GM12878 (cell line): ENCODE results near the gene TOR2A. TPM values are rescaled to one million over a fixed set of nuclear protein-coding genes. Genes with fewer than 3 reads are reported as not detected.

Source experiments
- ATAC-seq: fragments of 200-7000 bp; cut with Tn5 transposase; 3 replicates; pipeline ENCODE4 v1.9.1; 2020; ENCODE audit warnings: mild to moderate bottlenecking, moderate library complexity
- BruUV-seq: library from RNA; stranded (reverse); fragments of 400-500 nt; replicated peaks from 2 replicates; lab custom pipeline; 2021; lab: Mats Ljungman, UMichigan
- CTCF ChIA-PET: fragments of 300-600 bp; sonication (Branson Sonifier 250); formaldehyde crosslinking; extraction: SDS; loops from one replicate; lab custom pipeline; 2021; ENCODE audit warnings: inconsistent platforms; lab: Yijun Ruan, JAX
- POLR2A ChIA-PET: fragments of 350-600 bp; formaldehyde crosslinking; extraction: SDS; loops from one replicate; lab custom pipeline; 2021; ENCODE audit warnings: inconsistent platforms; lab: Charles Lee
- RAD21 ChIA-PET: fragments of 300-600 bp; sonication (Branson Sonifier 250); formaldehyde crosslinking; loops from one replicate; lab custom pipeline; 2023; ENCODE audit warnings: antibody characterized with exemption; ENCODE audit not compliant: unreplicated experiment; lab: Charles Lee
- SMC1A ChIA-PET: fragments of 300-600 bp; sonication (Branson Sonifier 250); formaldehyde crosslinking; loops from one replicate; lab custom pipeline; 2023; ENCODE audit not compliant: unreplicated experiment, uncharacterized antibody; lab: Charles Lee
- DNase-seq: peaks from one replicate; pipeline ENCODE4 v3.0.0-alpha.2; 2011; ENCODE audit warnings: low read depth, low spot score
- FAIRE-seq: peaks from 3 replicates; lab custom pipeline; 2011; peaks lifted over from hg19 to GRCh38; lab: Jason Lieb, UNC
- H2AFZ ChIP-seq: 2 replicates; pipeline ENCODE4 v1.6.0; 2011; ENCODE audit warnings: low read depth, low read length, control low read depth; ENCODE audit not compliant: control insufficient read depth
- H3K27ac ChIP-seq: 2 replicates; pipeline ENCODE4 v1.5.1; 2011; ENCODE audit warnings: control low read depth; ENCODE audit not compliant: control insufficient read depth, insufficient read depth
- H3K27me3 ChIP-seq, 2 experiments: replicated peaks in 1 of 2; 2 replicates each; pipeline versions ENCODE4 v1.6.0 to v1.6.1; 2011; ENCODE audit warnings: low read length in 1 of 2; ENCODE audit not compliant: control insufficient read depth in 2 of 2, insufficient read depth in 2 of 2
- H3K36me3 ChIP-seq, 2 experiments: 2 replicates each; pipeline ENCODE4 v1.5.1; 2011; ENCODE audit warnings: low read length in 1 of 2; ENCODE audit not compliant: control insufficient read depth in 2 of 2, insufficient read depth in 2 of 2
- H3K4me1 ChIP-seq: 2 replicates; pipeline ENCODE4 v1.6.1; 2011; ENCODE audit warnings: mild to moderate bottlenecking, low read length, moderate library complexity, mixed read lengths; ENCODE audit not compliant: control insufficient read depth, insufficient read depth
- H3K4me2 ChIP-seq: 2 replicates; pipeline ENCODE4 v1.6.0; 2011; ENCODE audit warnings: control low read depth; ENCODE audit not compliant: control insufficient read depth, insufficient read depth
- H3K4me3 ChIP-seq: fragments of 200-600 bp; sonication (generic); 2 replicates; pipeline ENCODE4 v1.5.1; 2016
- H3K79me2 ChIP-seq: 2 replicates; pipeline ENCODE4 v1.6.0; 2011; ENCODE audit warnings: low read length; ENCODE audit not compliant: control insufficient read depth, insufficient read depth
- H3K9ac ChIP-seq: 2 replicates; pipeline ENCODE4 v1.8.0; 2011; ENCODE audit warnings: low read length, control low read depth, mixed read lengths; ENCODE audit not compliant: control insufficient read depth, insufficient read depth
- H3K9me3 ChIP-seq: replicated peaks from 3 replicates; pipeline ENCODE4 v1.5.1; 2011; ENCODE audit warnings: mild to moderate bottlenecking, low read length; ENCODE audit not compliant: control insufficient read depth, insufficient read depth
- H4K20me1 ChIP-seq: 2 replicates; pipeline ENCODE4 v1.6.0; 2011; ENCODE audit not compliant: control insufficient read depth, insufficient read depth
- BCLAF1 ChIP-seq: fragments of 450-650 bp; IDR thresholded peaks from 2 replicates; pipeline ENCODE4 v1.6.1; 2017; ENCODE audit warnings: antibody characterized with exemption, mild to moderate bottlenecking, moderate library complexity
- CEBPZ ChIP-seq: fragments of 150-350 bp; IDR thresholded peaks from 2 replicates; pipeline ENCODE4 v1.6.1; 2016; ENCODE audit warnings: low read depth, low read length
- CREM ChIP-seq: IDR thresholded peaks from 2 replicates; pipeline ENCODE4 v1.6.1; 2014; ENCODE audit warnings: antibody characterized with exemption, low read depth
- FOS ChIP-seq: IDR thresholded peaks from 3 replicates; pipeline ENCODE4 v1.6.1; 2011; ENCODE audit warnings: borderline replicate concordance; ENCODE audit not compliant: insufficient read length; ENCODE audit errors: extremely low read depth
- HCFC1 ChIP-seq: fragments of 150-350 bp; IDR thresholded peaks from 2 replicates; pipeline ENCODE4 v1.6.1; 2014; ENCODE audit warnings: low read length
- IRF4 ChIP-seq: IDR thresholded peaks from 2 replicates; pipeline ENCODE4 v1.6.1; 2011; ENCODE audit warnings: low read depth, low read length
- IRF5 ChIP-seq: fragments of 450-650 bp; IDR thresholded peaks from 2 replicates; pipeline ENCODE4 v1.6.1; 2017; ENCODE audit warnings: borderline replicate concordance
- MEF2A ChIP-seq: IDR thresholded peaks from 2 replicates; pipeline ENCODE4 v1.6.1; 2011; ENCODE audit warnings: low read depth, mild to moderate bottlenecking, low read length, moderate library complexity; ENCODE audit not compliant: insufficient read depth
- RUNX3 ChIP-seq: IDR thresholded peaks from 2 replicates; pipeline ENCODE4 v1.6.1; 2012; ENCODE audit warnings: low read length, inconsistent platforms
- TCF3 ChIP-seq: IDR thresholded peaks from 2 replicates; pipeline ENCODE4 v1.6.1; 2012; ENCODE audit warnings: low read depth, mild to moderate bottlenecking, low read length, borderline replicate concordance; ENCODE audit not compliant: insufficient read depth
- ZNF207 ChIP-seq: fragments of 450-650 bp; IDR thresholded peaks from 2 replicates; pipeline ENCODE4 v1.6.1; 2014; ENCODE audit warnings: antibody characterized with exemption, mild to moderate bottlenecking, borderline replicate concordance
- WGBS: methylation state at CpG from one replicate; pipeline ENCODE4 v1.1.6; 2016; ENCODE audit warnings: low lambda C conversion rate; ENCODE audit not compliant: insufficient replicate concordance, insufficient coverage; ENCODE audit errors: missing lambda C conversion rate; 5-methylcytosine and 5-hydroxymethylcytosine counted together
- in situ Hi-C: fragments of 300-500 bp; cut with MboI; formaldehyde crosslinking; loops from 9 replicates; pipeline ENCODE4 v1.14.3; 2018; ENCODE audit warnings: mixed read lengths
- intact Hi-C: fragments of 100-400 bp; cut with micrococcal nuclease; formaldehyde crosslinking; loops from one replicate; pipeline ENCODE4 v1.14.2; 2022; ENCODE audit not compliant: unreplicated experiment
- polyA plus RNA-seq, 11 experiments: library from polyadenylated mRNA; depleted of rRNA in 4 of 11; unstranded in 6 of 11; stranded (reverse) in 5 of 11; fragments of >200 nt; fragmentation: Nextera tagmentation in 4 of 11; fragmentation: Illumina TruSeq in 1 of 11; extraction: Ambion mirVana in 4 of 11; extraction: Trizol in 1 of 11; gene quantifications; 1 replicate in 1 of 11; 2 replicates in 10 of 11; pipeline versions ENCODE4 v1.2.1 to v1.2.3, GENCODE V29; 2011 to 2016; ENCODE audit warnings: inconsistent platforms in 2 of 11, missing spikeins in 2 of 11, low read depth in 1 of 11
- total RNA-seq, 4 experiments: library from RNA; depleted of rRNA in 3 of 4; stranded (reverse); fragments of >200 nt in 3 of 4; fragmentation: Illumina TruSeq in 1 of 4; extraction: Trizol in 1 of 4; gene quantifications; 2 replicates each; pipeline versions ENCODE4 v1.2.1 to v1.2.3, GENCODE V29; 2013 to 2021

The TOR2A gene
- total and polyA plus RNA-seq, 10 of the 15 experiments (the other 5 are each of a cell fraction or from before 2014, with no cell fraction given): 0.52 to 23.7 (median 8.5) TPM

GRCh38 chr9:127769101-127769500, 34.0 kb upstream of the TOR2A start:
- no TSS peak for BruUV-seq
- no peak for TF ChIP-seq RUNX3
- TF ChIP-seq IRF5: no peak
- no peak for TF ChIP-seq CEBPZ
- no peak for TF ChIP-seq ZNF207
- TF ChIP-seq BCLAF1: no peak
- TF ChIP-seq TCF3: no peak
- no peak for TF ChIP-seq FOS
- no peak for TF ChIP-seq CREM
- no peak for TF ChIP-seq IRF4
- no peak for TF ChIP-seq MEF2A
- TF ChIP-seq HCFC1: no peak
- TF ChIP-seq, all 136 proteins: peak for 0
- Histone ChIP-seq H3K36me3 (peaks cover 5 to 34% of the 10 kb centered on the region in 2 experiments), H3K4me1 (peaks cover 24% of the 10 kb centered on the region), H4K20me1 (peaks cover 3% of the 10 kb centered on the region; the same call in 1 of the 2 replicates), H3K9ac (no peak overlapping the region), H3K9me3 (no peaks in the 10 kb centered on the region), H3K27me3 (no peaks in the 10 kb centered on the region), H3K4me2 (no peak overlapping the region), H2AFZ (no peak overlapping the region), H3K79me2 (peaks cover 13% of the 10 kb centered on the region), H3K27ac (no peak overlapping the region), H3K4me3 (no peak overlapping the region)
- in situ Hi-C loops (no loop called here), intact Hi-C loops (no loop called here)
- FAIRE-seq (no peak), DNase-seq (no peak), ATAC-seq (no peak)
- POLR2A ChIA-PET: interaction anchor here (3.5 to 3.6 kb wide), 2 partner anchors 11 to 16 kb away, joined by 24 to 42 read pairs; partner anchors contain the start of gene CDK9
- SMC1A ChIA-PET: interaction anchor here (0.8 to 1.2 kb wide), 3 partner anchors 10 to 16 kb away, joined by 4 to 6 read pairs (median 5); partner anchors contain the start of gene SH2D3C
- CTCF ChIA-PET: interaction anchor here (1.4 to 9.2 kb wide), 5 partner anchors 10 to 152 kb away, joined by 3 to 75 read pairs (median 19); partner anchors contain the start of genes CDK9, SH2D3C and TOR2A
- 94% methylated on average over 5 of the region's 5 CpGs for WGBS
- RAD21 ChIA-PET: interaction anchor here (0.7 to 7.6 kb wide), 2 partner anchors 10 to 15 kb away, joined by 3 to 61 read pairs; partner anchors contain the start of gene CDK9
